GM12892 (cell line): Measurements from ENCODE around the gene USP11.

Experiments
- POLR2A ChIP-seq: IDR thresholded peaks from 2 replicates; pipeline ENCODE4 v1.6.1; 2011; ENCODE audit warnings: low read depth, low read length, control low read depth
- POLR2AphosphoS5 ChIP-seq: IDR thresholded peaks from 2 replicates; pipeline ENCODE4 v1.6.1; 2011; ENCODE audit warnings: low read depth, low read length, control low read depth

DNA sequence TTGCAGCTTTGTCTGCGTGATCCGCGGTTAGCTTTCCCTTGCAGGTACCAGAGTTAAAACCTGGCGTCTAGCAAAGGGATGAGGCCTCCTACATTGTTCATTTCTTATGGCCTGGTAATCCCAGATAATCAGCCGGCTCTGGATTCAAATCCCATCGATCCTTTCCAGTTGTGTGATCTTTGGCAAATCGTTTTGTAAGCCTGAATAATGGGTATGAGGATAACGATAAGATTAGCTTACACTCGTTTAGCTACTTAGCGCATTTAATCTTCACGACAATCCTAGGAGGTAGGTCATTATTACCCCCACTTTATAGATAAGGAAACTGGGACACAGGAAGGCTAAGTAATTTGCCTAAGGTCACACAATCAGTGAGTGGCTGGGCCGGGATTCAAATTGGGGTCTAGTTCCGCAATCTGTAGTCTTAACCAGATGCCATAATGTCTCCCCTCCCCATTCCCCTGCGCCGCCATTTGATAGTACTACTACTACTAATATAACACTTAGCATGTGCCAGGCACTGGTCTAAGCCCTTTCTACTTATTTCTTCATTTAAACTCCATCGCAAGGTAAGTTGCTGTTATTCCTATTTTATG lies 40.9 kb upstream of the USP11 start:
- TF ChIP-seq POLR2A (no peak), POLR2AphosphoS5 (no peak)
